RKO (cell line): ENCODE results near the gene SERPINB10.

Experiments
- DNase-seq: peaks from one replicate; pipeline ENCODE4 v3.0.0-alpha.2; 2016; ENCODE audit warnings: low spot score

Gene SERPINB10

DNA sequence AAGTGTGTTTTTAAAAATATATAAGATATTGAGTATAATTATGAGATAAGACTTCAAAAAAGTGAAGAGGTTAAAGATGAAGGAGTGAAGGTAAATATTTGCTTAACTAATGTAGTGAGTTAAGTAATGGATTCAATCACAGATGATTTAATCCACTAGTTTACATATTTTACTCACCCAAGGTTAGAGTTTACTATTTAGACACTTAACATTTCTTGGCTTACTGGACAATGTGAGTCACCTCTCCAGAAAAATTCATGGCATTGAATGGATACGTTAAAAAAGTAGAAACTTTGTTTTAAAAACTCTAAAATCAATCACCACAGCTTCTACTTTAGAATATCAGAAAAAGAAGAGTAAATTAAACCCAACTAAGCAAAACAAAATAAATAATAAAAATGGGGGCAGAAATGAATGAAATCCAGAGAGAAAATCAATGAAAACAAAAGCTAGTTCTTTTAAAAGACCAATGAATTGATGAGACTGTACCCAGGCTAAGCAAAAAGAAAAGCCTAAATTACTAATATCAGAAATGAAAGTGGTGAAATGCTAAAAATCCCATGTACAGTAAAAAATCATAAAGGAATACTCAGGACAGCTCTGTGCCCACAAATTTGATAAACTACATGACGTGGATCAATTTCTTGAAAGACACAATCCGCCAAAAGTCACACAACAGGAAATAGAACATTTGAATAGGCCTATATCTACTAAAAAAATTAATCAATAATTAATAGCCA, 39.5 kb downstream of the SERPINB10 start:
- DNase-seq: no peak

DNA sequence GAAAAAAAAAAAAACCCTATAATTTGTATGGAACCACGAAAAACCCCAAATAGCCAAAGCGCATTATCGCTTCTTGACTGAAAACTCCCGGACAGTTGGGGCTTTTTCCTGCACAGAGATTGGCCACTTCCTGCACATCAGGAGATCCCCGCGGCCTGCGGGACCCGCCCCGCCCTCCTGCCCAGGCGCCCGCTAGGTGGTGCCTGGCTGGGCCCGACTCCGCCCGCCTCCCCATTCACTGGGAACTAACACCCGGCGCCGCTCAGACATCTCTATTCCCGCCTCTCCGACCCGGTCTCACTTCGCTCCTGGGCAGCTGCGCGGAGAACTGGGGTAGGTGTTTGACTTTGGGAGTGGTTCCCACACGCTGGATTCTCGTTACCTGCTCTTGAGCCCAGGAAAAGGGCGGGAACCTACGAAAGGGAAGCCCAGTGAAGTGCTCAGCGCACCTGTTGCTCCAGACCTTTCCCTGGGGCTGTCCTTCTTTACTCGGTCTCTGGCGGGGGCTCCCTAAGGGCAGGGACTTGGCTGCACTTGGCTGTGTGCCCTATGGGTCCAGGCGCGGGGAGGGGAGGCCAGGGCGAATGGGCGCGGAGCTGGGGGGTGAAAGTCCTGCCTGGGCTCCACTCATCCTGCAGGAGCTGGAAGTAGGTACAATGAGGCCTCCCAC, 41.4 kb downstream of the SERPINB10 start, which contains the start of gene HMSD:
Gene HMSD (plus strand): TSS at position 234 of the 670 bp plus-strand sequence. CDS start 4,155 bp downstream, outside the sequence.
- DNase-seq: peak; percentile 89

DNA sequence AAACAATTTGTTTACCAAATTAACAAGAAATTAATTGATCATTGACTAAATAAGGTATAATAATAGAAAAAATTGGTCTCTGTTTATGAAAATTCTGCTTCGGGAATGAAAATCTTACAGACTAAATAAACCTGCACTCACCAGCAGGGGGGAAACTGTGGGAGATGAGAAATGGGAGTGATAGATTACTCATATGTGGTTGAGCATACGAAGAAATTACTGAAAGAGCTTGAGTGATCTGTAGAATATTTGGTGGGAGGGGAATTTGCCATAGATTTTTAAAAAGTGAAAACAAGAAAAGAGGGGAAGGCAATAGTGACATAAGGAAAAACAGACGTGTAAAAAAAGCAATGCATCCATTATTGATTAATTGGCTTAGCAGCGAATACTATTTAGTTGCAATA, 43.5 kb downstream of the SERPINB10 start:
- peak; percentile 81 for DNase-seq

DNA sequence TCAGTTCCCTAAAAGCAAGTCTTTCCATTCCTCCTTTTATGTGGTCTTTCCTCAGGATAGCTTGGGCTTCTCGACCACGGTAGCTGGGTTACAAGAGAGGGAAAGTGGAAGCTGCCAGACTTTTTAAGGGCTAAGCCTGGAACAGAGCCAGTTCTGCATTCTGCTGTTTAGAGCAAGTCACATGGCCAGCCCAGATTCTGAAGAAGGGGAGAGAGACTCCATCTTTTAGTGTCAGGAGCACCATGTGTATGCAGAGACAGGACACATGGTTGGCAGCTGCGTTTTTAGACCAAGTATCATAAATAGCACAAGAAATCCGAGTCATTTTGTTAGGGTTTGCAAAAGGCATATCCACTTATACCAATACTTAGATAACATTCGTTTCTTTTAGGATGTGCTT, 46.1 kb downstream of the SERPINB10 start:
- DNase-seq: no peak

DNA sequence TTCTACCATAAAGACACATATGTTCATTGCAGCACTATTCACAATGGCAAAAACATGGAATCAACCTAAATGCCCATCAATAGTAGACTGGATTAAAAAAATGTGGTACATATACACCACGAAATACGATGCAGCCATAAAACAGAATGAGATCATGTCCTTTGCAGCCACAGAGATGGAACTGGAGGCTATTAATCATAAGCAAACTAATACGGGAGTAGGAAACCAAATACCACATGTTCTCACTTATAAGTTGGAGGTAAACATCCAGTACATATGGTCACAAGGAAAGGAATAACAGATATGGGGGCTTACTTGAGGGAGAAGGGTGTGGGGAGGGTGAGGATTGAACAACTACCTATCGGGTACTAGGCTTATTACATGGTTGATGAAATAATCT, 49.0 kb downstream of the SERPINB10 start:
- DNase-seq: no peak

DNA sequence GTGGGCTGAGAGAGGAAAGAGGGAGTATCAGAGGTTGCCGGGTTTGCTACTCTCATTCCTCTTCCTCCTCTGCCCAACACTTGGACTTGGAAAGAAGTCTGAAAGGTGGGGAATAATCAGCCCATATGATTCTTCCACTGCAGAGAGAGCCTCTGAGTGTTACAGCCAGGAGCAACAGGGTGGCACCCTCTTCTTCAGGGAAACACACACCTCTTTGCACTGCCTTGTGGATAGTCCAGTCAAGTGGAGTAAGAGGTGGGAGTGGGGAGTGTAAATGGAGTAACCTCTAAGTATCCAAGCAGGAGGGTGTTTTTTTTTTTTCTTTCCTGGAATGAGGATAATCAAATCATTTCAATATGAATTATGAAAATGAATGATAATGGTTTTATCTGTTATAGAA, 53.1 kb downstream of the SERPINB10 start:
- DNase-seq: no peak

DNA sequence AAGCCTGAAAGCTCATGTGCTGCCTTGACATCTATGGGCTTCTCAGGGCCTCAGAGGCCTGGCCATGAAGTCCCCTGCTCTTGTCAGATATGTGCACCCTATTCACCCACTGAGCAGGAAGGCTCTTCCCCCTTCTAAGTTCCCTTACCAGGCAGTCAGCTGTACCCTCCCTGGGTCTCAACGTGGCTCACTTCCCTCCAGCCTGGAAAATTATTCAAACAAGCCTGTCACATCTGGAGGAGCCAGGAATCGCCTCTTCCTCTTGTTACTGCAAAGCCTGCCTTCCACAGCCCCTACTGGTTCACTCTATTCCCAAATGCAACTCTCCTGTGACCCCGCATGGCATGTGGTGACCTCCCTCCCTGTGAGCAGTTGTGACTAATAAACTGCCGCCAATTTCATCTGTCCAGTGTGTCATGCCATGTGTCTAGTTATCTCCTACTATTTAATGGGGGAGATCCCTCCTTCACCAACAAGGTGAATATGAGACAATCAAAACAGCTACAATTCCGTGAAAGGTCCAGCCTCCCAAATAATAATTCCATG, 53.8 kb downstream of the SERPINB10 start:
- no peak for DNase-seq

DNA sequence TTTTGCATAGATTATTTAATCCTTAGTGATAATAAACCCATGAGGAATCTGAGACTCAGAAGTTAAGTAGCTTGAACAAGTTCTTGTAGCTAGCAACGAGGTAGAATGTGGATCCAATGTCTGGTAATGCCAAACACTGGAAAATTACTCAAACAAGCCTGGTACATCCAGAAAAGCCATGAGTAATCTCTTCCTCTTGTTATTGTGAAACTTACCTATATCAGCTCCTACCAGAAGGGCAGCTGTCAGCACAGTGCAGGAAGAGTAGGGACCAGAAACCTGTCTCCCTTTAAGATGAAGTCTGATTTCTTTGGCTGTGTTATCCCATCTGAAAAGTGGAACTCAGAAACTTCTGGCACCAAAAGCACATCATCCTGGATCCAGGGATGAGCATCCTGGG, 54.4 kb downstream of the SERPINB10 start:
- no peak for DNase-seq

DNA sequence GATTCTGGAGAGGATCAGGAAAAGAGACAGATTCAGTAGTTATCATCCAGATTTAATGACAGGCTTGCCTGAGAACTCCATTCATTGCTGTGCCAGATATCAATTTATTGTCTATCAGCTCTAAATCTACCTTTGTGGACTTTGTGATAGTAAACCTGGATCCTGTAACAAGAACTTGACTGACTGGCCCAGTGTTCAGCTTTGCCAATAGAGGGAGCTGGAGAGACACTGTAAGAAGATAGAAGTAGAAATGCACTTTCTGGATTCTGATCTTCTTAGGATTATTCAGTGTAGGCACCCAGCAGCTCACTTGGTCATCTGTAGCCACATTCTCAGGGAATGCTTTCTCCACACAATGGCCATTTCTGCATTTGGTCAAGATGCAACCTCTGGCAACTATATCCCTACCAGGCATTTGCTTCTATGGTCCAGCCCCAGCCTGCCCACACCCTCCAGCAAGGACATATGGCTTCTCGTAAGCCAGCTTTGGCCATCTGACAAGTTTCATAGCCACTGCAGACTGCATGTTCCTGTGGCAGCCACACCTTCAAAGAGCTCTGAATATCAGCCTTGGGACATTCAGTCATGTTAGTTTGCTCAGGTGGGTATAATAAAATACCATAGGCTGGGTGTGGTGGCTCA, 56.0 kb downstream of the SERPINB10 start:
- peak; percentile 61 for DNase-seq

DNA sequence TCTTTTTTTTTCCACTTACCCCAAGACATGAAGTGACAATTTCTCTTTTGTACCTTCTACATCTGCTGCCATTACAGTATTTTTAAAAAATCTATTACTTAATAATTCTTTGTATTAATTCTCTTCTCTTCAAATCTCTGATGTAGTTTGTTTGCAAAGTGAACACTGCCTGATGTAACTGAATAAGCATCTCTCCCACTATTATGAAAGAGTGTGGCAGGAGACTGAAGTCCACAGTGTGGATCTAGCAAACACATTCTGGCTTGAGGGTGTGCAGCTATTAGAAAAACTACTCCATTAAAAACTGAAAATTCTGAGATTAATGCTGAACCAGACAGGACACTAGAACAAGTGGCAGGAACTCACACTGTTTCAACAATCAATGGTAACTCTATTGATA, 57.1 kb downstream of the SERPINB10 start:
- DNase-seq: no peak

DNA sequence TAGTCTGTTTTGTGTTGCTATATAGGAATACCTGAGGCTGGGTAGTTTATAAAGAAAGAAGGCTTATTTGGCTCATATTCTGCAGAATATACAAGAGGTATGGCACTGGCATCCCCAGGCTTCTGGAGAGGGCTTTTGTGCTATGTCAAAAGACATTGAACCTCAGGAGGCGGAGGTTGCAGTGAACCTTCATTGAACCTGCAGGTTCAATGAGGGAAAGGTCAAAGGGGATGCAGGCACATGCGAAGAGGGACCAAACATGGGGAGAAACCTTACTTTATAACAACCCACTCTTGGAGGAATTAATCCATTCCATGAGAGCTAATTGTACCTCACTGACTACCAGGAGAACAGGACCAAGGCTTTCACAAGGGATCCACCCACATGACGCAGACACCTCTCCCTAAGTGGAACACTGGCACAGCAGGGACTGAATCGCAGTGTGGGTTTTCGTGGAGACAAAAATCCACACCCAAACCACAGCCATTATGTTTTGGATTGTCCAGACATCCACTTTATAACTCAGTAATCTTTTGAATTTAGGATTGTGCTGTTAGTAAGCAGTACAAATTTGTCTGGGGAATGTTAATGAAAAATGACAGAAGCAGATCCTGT, 58.1 kb downstream of the SERPINB10 start:
- no peak for DNase-seq

DNA sequence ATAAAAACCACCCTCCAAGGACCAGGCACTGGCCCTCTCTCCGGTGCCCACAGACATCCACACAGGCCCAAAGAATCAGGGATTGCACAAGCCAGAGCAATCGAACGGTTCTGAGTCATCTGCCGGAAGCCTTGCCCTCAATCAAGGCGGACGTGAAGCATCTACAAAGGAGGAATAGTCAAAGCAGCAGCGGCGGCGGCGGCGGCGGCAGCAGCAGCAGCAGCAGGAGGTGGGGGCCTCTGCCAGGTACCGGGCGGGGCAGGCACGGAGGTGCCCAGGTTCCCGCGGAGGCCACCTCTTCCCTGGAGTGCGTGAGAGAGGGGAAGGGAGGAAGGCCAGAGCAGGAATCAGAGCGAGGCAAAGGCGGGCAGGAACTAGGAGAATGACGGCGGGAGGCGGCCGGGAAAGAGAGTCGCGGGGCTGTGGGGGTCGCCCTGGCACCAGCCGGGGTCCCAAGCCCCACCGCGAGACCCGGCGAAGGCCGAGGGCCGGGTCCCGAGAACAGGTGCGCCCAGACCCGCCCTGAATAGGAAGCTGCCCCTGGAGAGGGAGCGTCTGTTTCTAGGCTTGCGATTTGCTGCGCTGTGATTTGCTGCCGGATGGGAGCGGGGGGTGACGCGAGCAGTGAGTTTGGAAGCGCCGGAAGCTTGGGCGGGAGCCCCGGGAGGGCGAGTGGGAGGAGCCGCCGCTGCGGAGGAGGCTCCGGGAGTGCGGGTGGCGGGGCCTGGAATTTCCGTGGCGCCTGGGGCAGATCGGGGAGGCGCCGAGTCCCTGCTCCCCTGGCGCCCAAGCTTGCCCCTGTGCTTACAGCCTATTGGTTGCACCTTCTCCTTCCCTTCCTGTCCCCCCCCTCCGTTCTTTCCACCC, 62.4 kb downstream of the SERPINB10 start, which contains the start of gene SERPINB8:
Gene SERPINB8 (plus strand): TSS at position 140 of the 867 bp plus-strand sequence. CDS start 8,228 bp downstream, outside the sequence.
- peak; percentile 95 for DNase-seq

DNA sequence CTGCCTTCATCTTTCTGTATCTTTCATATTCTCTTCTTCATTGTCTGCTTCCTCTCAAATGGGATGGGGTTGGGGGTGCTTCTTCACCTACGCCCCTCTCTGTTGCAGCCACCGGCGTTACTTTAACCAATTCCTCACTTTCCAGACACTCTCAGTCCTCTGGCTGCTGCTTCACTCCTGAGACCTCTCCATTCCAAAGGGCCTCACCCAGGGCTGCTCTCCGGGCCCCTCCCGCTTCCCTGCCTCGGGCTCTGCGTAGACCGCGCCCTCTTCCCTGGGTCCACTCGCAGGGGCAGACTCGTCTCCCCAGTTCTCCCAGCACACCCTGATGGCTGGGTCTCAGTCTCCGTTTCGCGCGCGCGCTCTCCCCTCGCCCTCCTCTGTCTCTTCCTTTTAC, 63.0 kb downstream of the SERPINB10 start:
- peak; percentile 66 for DNase-seq

DNA sequence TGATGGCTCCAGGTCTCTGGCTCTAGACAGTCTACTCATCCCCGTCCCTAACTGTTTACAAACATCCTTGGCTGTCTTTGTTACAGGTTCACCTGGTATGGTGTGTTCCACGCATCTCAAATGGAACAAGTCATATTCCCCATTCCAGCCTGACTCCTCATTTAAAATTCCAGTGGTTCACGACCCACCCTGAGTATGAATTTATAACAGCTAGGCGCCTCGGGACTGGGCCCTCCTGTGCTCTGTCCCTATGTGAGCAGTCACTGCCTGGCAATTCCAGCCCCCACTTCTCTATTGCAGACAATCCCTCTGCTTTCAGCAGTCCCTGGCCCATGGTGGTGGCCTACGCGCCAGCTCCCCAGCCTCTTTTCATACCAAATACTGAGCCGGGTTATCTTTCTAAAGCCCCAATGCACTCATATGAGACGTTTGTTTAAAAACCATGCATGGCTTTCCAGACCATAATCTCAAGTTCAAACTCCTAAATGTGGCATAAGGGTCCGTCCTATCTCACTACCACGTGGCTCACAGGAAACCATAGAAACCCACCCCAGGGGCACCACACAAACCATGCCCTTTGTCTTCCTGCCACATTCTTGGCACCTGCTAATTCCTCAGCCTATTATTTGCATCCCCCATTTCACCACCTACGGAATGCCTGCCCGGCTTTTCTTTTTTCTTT, 63.7 kb downstream of the SERPINB10 start:
- DNase-seq: no peak

DNA sequence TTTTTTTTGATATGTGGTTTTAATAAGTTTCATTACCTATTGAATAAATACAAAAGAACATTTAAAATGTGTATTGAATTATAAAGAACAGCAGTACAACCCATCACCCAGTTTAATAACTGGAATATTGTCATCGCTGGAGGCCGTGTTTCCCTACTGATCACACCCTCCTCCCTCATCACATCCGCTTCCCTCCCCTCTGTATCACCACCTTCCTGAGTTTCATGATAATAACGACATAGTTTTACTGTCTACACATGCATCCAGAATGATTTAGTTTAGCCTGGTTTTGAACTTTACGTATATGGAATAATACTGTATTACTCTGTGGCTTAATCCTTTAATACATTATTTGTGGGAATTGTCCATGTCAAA, 64.2 kb downstream of the SERPINB10 start:
- DNase-seq: no peak

DNA sequence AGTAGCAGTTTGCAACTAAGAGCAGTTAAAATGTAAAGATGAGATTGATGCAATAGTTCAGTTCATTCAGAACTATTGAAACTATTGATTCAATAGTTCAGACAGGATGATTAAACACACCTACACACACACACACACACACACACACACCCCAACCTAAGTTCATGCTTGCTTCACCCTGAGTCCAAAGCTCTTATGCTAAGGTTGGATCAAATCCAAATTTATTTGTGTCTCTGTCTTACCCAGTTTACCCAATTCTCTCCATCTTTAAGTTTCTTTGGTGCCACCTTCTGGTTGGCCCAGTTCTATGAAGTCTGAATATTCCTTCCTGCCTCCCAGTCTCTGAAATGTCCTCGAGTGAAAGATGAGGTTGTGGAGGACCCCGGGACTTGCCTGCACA, 67.2 kb downstream of the SERPINB10 start:
- DNase-seq: peak; percentile 48

DNA sequence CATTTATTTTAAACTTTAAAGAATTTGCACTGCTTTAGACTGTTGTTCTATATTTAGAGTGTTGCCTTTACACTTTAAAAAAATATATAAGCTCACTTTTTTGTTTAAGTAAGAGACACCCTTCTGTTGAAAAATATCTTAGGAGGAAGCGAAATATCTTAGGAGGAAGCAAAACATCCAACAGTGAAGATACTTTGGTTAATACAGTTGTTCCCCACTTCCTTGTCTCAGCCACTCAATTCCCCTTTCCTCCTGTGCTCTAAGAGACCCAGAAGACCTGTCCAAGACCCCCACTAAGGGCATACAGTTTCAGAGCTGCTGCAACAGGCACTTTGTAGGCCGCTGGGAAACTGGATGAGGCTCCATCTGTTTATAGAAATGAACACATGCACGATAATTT, 67.9 kb downstream of the SERPINB10 start:
- DNase-seq: no peak

DNA sequence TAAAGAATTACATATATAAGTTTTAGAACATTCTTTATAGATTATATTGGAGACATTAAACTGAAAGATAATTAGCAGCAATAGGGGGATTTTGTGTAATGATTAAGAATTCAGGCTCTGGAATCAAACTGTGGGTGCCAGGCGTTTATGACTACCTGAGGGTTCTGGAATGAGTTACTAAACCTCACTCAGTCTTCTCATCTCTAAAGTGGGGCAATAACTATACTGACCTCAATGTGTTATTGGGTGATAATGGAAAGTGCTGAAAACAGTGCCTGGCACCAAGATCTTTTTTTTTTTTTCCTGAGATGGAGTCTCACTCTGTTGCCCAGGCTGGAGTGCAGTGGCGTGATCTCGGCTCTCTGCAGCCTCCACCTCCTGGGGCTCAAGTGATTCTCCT, 69.3 kb downstream of the SERPINB10 start:
- DNase-seq: no peak

DNA sequence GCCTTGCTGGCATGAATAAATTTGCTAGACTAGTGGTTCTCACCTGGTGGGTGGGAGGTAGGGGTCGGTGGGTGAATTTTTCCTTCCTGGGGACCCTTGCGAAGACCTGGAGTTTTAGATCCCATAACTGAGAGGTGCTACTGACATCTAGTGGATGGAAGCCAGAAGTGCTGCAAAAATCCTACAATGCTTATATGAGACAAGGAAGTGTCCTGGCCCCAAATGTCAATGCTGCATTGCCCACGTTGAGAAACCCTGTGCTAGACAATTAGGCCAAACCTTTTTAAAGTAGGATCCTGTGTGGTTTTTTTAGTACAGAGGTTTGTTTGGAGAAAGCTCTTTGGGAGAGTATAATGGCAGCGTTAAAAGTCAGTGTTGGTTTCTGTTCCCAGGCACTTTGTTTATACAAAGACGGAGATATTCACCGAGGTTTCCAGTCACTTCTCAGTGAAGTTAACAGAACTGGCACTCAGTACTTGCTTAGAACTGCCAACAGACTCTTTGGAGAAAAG, 71.7 kb downstream of the SERPINB10 start:
- DNase-seq: peak; percentile 67

DNA sequence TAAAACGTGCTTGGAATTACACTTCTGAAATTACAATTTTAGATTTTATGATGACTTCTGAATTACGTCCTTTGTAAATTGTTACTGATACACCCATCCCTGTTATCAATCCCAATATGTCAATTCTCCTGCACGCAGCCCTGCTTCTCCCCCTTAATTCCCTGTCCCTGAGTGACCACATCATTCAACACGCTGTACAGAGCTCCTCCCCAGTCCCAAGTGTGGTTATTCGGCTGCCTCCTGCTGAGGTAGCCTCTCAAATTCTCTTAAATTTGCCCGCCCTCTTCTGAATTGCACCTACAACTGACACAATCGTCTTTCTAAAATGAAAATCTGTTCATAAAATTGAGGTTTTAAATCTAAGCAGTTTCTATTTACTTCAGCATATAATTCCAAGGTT, 72.3 kb downstream of the SERPINB10 start:
- DNase-seq: no peak
